Measurements from ENCODE around the gene LDLRAD3.
"Not testable (repeated sequence)": the region's sequence is repeated elsewhere in the genome, so short reads cannot be mapped to it uniquely, and the experiment has no call there.

Gene LDLRAD3

GRCh38 chr11:35943713-35944502 lies at the start of gene LDLRAD3:
LDLRAD3 (plus strand) TSS chr11:35944062; CDS start chr11:35944099, 37 bp downstream.
- peak; percentile 15 for DNase-seq

GRCh38 chr11:35897019-35897418 lies 46.8 kb upstream of the LDLRAD3 start:
- no peak for DNase-seq

GRCh38 chr11:35902961-35903360 lies 40.9 kb upstream of the LDLRAD3 start:
- DNase-seq, result no peak

DNA sequence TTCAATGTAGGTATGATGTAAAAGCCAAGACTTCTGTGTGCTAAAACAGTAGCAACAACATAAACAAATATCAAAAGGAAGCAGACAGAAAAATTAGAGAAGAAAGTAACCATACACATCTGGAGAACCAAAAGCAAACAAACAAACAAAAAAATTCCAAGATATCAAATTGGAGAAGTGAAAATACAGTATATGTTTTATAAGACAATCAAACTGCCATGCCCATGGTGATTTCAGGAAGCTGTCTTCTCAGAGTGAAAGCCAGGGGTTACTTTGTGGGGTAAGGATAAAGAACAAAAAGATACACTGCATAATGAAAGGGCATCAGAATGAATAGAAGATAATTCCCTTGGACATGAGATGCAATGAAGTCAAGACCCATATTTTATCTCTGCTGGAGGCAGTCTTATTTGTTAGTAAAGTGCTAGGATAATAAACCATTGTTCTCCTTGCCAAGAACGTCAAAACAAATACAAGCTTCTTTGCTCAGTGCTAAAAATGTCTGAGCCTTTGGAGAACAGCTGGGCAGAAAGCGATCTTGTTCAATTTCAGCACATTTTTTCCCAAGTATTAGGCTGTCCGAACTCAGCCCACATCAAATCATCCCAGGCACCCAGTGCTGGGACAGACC lies 38.1 kb upstream of the LDLRAD3 start:
- DNase-seq, result no peak

DNA sequence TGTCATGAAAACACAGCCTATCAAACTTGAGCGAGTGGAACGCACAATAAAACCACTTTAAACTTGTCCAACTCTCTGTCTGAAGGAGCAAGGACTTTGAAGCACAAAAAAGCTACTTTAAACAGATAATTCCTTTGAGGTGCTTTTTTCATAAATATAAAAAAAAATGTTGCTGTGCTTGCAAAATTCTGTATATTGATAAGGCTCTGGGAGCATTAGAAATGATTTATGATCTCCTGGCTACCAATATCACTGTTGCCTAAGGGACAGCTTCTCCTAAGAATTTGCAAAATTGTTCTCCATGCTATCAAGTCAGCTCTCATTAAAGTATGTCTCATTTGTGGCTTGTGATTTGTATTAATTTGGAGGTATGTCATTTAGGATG lies 37.6 kb upstream of the LDLRAD3 start:
- no peak for DNase-seq

- no peak for DNase-seq
Measured at GRCh38 chr11:35906681-35907080, 37.2 kb upstream of the LDLRAD3 start.

DNA sequence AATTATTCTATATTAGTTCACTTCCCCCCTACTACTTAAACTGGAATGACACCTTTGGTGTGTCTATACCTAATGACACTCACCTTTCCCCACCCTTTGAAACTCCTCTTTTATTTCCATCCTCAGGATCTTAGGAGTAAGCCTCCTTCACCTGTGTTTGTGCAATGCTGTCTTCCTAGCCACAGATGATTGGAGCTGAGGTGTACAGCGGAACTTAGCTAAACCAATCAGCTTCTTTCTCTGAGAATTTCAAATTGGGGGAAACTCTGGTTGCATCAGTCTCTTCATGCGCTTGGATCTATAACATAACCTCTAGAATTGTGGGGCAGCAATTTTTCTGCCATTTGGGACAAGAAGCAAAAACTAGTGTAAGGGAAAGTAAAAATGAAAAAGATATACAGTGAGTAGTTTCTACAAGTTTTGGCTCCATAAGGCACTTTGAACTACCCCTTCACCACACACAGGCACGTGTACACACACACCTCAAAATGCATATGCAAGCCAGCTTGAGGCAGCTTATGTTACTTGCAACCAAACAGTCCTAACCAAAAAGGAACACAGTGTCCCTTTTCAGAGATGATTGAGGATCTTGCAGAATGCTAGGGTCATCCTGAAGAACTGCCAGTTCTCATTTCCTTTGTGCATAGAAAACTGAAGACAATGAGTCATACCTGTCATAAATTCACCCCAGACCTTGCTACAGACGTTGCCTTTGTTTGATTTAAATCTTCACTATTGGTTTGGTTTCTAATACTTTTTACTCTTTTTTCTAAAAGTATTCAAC lies 36.0 kb upstream of the LDLRAD3 start:
- no peak for DNase-seq

DNA sequence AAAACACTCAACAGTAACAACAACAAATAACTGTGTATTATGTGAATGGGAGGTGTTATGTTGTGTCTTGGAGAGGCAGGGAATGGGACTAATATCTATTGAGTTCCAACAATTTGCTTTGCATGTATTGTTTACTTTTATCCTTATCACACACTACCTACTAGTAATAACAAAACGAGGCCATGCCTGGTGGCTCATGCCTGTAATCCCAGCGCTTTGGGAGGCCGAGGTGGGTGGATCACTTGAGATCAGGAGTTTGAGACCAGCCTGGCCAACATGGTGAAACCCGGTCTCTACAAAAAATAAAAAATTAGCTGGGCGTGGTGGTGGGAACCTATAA lies 35.5 kb upstream of the LDLRAD3 start:
- DNase-seq, result not testable (repeated sequence)

- DNase-seq, result no peak
Measured at GRCh38 chr11:35909511-35910265, 34.2 kb upstream of the LDLRAD3 start.

DNA sequence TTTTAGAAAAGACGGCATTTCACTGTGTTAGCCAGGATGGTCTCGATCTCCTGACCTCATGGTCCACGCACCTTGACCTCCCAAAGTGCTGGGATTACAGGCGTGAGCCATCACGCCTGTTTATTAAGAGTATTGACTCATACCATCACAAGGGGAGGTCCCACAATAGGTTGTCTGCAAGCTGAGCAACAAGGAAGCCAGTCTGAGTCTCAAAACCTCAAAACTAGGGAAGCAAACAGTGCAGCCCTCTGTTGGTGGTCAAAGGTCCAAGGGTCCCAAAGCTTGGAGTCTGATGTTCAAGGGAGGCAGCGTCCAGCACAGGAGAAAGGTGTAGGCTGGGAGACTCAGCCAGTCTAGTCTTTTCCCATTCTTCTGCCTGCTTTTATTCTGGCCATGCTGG lies 32.8 kb upstream of the LDLRAD3 start:
- no peak for DNase-seq

DNA sequence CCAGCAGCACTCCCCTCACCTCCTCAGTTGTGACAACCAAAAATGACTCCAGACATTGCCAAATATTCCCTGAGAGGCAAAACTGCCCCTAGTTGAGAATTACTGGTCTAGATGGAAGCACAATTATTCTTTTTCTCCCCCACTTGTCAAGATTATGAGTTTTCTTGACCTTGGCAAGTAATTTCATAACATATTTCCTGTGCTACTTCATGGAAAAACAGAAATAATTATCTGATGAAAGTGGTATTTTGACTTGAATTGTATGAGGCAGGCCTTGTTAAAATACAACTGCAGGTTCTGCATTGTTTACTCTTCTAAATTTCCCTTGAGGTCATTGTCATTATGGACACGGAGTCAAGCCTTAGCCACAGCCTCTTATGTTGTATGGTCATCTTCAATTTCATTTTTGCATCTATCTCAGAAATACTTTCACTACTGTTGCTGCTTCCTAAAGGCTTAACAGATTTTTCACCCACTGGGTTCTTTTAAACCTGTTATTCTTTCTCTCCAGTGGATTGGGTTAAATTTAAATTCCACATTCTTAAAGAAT lies 32.2 kb upstream of the LDLRAD3 start:
- no peak for DNase-seq

DNA sequence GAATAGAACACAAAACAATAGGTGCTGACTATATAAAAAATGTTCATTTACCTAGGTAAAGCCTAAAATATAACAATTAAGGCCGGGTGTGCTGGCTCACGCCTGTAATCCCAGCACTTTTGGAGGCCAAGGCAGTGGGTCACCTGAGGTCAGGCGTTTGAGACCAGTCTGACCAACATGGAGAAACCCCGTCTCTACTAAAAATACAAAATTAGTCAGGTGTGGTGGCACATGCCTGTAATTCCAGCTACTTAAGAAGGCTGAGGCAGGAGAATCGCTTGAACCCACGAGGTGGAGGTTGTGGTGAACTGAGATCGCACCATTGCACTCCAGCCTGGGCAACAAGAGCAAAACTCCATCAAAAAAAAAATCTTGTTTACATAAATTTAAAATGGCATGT lies 31.4 kb upstream of the LDLRAD3 start:
- not testable (repeated sequence) for DNase-seq

DNA sequence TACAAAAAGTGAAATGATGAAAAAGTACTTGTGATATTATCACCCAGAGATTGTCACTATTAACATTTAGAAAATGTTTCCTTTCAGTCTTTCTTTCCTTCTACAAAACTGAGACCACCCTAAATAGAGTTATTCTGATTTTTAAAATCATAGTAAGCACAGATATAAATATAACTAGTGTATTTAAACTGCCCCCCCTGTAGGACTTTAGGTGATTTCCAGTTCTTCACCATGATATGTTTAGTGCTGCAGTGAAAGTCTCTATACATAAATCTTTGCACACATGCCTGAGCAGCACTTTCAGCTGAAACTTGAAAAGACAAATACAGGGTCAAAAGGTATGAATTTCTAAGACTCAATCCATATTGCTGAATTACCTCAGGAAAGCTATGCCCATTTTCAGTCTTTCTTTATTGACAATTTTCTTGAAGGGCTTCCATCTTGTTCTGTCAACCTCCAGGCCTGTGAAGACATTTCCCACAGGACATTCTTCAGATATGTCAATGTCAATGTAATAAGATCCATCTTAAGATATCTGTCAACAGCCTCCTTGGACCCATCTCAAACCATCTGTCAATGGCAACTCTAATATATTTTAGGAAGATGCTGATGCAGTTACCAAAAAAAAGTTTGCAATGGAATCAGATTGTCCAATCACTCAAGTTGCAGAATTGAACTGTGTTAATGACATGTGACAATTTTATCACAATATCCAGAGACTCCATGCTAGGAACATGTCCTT lies 30.8 kb upstream of the LDLRAD3 start:
- DNase-seq, result no peak

- no peak for DNase-seq
Measured at GRCh38 chr11:35914816-35915215, 29.0 kb upstream of the LDLRAD3 start.

DNA sequence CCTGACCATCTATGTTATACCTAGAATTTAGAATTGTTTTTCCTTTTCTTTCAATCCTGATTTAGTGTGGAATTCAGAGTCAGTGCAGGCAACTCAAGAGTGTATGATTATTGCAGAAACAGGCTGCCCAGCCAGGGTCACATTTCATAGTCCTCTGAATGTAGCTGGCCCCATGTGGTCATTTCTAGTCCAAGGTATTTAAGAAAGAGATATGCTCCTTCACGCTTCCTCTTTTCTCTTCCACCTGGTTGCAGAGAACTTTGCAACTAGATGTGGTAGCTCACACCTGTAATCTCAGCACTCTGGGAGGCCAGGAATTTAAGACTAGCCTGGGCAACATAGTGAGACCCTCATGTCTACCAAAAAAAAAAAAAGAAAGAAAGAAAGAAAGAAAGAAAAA lies 27.6 kb upstream of the LDLRAD3 start:
- DNase-seq, result no peak

GRCh38 chr11:35917676-35918075 lies 26.2 kb upstream of the LDLRAD3 start:
- no peak for DNase-seq

DNA sequence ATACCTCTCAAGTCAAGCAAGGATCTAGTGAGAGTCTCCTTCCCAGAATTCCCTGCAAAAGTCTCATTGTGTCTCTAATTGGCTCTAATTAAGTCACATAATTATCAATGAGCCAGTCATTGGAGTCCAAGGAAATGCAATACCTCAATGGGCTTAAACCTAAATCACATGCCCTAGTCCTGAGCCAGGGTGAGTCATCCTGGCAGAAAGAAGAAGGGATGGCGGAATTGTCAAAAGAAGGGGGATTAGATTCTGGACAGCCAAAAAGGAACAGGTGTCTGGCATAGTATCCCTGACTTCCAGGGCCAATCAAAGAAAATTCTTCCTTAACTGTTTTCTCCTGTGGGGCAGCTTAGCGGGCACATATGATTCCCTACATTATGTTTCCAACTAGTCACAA lies 25.1 kb upstream of the LDLRAD3 start:
- DNase-seq, result no peak

DNA sequence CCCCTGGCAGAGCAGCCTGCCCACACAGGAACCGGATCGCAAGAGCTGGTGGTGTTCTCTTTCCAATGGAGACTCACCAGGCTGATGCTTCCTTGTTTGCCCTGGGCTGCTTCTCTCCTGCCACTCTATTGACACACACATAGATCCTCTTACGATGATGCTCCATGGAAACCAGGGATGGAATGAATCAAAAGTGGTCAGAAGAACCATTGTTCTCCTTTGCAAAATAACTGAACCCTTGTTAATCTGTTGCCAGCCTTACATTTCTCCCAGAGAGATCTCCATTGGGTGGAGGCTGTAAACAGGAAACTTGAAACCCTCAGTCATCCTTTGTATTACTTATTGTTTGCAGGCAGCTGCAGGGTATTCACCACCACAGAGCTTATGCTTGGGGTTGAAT lies 24.6 kb upstream of the LDLRAD3 start:
- no peak for DNase-seq

DNA sequence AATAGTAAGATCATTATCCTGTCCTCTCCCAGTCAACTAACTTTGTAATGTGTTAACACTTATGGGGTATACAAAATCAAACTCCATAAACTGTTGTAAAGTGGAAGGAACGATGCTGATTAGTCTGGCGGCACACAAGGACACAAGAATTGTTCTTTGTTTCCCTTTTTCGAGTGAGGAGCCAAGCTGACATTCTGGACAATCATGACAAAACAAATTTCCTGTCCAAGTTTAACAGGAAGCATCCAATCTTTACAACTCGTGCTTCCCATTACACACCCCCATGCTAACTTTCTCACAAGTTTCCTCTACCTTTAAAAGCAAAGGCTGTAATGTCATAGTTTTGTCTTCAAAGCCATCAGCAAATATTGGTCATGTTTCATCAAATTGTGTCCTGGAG lies 20.4 kb upstream of the LDLRAD3 start:
- no peak for DNase-seq

DNA sequence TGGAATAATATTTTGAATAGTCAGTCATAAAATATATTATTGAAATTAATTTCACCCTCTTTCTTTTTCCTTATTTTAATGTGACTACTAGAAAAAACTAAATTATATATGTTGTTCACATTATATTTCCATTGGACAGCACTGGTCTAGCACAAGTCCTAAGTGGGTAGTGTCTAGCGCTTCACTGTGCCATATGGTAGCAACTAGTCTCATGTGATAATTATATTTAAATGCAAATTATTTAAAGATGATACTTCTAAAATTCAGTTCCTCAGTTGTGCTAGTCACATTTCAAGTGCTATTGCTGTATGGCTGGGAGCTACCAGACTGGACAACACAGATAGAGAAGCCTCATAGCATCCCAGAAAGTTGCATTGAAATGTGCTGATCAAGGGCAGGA lies 19.1 kb upstream of the LDLRAD3 start:
- DNase-seq, result no peak

DNA sequence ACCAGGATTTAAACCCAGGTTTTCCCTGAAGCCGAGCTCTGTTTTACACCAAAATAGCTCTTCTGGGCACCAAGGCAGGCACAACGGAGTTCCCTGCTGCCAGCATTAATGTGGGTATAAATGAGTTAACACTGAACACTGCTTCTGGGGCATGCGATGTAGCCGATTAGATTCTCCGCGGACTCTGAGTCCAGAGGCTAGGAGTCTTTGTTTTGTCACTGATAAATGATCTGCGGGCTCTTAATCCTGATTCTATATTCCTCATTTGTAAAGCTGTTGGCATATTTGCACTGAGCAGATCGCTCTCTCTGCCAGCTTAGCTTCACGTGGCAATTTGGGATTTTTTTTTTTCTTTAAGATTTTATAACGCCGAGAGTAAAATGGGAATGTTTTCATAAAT lies 16.8 kb upstream of the LDLRAD3 start:
- DNase-seq, result no peak

DNA sequence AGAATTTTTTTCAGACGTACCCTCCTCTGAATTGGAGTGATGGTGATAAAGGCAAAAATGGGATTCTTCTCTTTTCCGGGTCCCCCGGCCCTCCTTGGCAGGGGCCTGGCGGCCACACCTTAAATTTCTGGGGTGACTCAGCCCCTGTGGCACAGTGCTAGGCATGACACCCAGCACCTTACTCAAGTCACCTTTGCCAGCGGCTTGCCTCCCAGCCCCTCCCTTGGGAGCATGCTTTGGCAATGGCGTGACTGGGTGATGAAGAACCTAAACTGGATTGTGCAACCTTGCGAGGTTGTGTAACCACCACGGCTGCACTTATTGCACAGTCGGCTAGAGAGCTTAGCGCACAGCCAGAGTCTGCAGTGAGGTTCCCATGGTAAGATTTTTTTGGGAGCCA lies 16.2 kb upstream of the LDLRAD3 start:
- no peak for DNase-seq
